GM21723 (cell line): ENCODE data around the gene PSMG4.

Experiments
- ATAC-seq: cut with Tn5 transposase; IDR thresholded peaks from one replicate; pipeline ENCODE4 v1.9.1; 2021; ENCODE audit warnings: mild to moderate bottlenecking, moderate library complexity; ENCODE audit not compliant: unreplicated experiment

Gene PSMG4

DNA sequence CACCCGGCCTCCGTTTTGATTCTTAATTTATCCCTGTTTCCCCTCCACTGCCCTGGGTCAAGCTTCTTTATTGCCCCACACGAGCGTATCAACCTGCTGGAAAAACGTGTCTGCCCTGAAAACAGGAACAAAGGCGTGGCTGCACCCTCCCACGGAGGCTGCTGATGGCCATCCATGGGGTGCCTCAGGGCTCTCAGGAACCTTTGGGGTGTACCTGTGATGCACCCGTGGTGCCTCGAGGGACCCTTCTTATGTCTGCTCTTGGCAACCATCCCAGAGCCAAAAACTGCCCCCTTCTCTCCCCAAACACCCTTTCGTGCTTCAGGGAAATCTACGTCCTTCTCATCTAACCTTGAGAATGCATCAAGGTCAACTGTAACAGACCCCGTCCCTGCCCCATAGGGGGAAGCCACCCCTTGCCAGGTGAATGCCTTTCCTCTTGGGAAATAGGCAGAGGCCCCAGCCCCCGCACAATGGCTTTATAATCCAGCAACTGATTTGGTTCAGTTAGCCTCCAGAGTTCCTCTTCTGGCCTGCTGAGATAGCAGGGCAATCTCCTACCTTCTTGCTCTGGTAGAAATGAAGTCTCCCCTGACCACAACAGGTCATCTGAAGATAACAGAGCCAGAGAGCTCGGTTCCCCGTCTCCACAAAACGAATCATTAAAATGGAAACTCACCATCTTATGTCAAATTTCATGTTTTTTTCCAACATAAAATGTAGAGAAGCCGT, 29.4 kb downstream of the PSMG4 start:
- no peak for ATAC-seq

DNA sequence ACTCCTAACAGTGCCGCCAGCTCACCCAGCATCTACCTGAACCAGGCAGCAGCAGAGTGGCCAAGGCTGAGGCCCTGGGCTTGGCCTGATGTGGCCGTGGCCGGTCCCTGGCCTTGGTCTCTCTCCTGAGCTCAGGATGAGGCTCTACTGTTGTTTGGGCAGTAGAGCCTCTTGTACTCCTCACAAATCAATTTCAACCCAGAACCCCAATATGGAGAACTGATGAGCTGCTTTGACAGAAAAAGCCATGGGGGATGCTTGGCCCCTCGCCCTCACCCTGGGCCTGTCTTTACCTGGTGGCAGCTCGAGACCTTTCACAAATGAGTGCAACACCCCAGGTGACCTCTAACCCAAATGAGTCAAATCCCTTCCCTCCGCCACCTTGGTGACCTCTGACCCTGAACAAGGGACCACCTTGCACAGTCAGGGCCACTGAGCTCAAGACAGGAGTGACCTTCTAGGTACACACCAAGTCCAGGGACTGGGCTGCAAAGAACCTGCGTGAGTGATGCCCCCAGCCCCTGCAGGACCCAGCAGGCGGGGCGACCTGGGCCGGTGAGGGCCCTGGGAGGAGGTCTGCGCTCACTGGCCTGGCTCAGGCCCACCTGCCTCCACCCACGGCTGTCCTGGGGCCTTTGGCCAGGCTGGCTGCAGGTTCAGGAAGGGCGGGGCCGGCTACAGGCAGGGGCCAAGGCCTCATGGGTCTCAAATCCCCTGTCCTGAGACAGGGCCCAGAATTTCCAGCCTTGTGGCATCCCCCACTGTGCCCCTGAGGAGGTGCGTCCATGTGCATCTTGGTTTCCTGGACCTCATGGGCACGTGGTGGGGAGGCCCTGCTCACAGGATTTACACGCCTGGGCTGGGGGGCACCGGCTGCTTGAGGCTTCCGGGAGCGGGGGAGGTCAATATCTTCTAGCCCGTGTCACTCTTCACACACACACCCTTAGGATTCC, 30.2 kb downstream of the PSMG4 start:
- ATAC-seq, result no peak

DNA sequence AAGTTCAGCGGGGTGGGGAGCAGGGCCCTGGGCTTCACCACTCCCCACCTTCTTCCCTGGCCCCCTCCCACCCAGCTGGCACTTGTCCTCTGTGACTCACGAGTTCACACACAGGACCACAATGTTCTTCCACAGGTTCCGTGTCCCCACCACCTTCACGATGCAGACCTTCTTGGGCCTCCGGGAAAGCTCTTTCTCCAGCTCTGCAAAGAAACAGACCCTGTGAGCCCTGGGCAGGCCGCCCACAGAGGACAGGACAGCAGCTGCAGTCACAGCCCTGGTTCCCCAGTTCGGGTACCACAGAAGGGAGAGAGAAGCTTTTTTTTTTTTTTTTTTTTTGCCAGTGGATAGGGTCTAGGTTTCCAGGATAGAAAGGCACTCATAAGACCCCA, 30.9 kb downstream of the PSMG4 start:
- no peak for ATAC-seq

DNA sequence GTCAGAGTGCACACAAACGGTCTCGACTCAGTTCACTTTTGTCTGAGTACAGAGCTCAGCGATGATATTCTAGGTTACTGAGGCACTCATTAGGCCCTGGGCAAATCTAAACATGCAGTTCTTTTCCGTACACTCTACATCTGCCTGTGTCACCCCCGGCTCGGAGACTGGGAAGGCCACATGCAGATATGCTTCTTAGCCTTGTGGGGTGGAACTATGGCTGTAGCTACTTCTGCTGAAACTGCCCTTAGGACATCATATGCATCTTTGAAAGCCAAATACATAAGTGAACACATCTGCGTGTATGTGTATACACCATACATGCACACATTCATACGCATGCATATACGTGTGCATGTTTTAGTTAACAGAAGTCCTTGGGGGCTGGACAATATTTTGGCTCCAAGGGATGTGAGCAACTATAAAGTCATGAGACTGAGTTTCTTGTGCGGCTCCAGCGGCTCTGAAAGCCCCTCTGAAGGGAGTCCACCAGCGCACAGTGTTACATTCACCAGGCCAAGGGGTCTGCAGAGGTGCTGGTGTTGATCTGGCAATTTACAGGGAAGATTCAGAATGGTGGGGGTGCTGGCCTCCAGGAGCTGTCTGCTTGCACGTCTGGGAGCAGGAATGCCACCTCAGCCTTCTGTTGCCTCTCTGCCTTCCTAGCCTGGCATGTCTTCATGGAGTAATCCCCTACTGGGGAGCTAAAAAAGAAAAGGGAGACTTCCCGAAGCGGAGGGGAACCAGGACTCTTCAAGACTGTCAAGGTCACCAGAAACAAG, 31.6 kb downstream of the PSMG4 start:
- no peak for ATAC-seq

DNA sequence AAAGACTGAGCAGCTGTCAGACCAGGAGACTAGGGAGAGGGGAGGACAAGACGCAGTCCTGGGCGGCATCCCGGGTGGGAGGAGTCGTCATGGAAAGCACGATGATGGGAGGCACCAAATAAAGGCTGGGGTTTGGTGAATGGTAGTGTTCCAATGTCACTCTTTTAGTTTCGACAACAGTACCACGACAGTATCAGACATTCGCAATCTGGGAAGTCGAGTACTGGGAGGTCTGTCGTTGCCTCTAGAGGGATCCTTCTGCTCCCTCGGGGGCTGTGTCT, 32.1 kb downstream of the PSMG4 start:
- ATAC-seq, result no peak

DNA sequence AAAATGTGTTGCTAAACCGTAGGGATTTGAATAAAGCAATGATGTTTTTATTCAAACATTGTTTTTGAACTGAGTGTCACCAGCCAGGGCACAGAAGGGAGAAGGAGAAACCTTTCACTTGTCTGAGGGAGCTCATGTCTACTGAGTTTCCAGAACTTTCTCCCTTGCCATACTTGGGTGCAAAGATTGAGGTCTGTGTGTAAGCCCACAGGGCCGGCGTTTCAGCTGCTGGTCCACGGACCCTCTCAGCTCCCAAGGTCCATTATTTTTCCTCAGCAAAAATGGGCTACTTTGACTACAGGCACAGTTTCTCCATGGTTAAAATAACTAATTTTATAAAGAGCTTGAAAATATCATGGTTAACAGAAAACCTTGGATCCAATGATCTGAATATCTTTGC, 32.6 kb downstream of the PSMG4 start:
- no peak for ATAC-seq

DNA sequence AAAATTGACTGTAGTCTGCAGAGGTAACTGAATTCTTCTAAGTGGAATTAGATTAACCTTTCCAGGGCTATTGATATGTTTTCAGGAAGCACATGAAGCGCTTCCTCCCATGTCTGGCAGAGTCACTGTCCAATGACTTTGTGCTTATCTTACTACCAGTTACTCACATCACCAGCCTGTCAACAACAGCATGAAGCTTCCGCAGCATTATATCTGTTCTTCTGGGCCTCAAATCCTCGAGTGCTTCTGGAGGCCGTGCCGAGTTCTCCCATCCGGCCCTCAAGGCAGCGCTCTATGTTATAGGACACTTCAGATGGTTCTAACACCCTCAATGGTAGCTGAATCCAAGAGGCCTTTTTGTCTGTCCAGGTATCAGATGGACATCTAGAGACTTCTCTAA, 33.2 kb downstream of the PSMG4 start:
- no peak for ATAC-seq

DNA sequence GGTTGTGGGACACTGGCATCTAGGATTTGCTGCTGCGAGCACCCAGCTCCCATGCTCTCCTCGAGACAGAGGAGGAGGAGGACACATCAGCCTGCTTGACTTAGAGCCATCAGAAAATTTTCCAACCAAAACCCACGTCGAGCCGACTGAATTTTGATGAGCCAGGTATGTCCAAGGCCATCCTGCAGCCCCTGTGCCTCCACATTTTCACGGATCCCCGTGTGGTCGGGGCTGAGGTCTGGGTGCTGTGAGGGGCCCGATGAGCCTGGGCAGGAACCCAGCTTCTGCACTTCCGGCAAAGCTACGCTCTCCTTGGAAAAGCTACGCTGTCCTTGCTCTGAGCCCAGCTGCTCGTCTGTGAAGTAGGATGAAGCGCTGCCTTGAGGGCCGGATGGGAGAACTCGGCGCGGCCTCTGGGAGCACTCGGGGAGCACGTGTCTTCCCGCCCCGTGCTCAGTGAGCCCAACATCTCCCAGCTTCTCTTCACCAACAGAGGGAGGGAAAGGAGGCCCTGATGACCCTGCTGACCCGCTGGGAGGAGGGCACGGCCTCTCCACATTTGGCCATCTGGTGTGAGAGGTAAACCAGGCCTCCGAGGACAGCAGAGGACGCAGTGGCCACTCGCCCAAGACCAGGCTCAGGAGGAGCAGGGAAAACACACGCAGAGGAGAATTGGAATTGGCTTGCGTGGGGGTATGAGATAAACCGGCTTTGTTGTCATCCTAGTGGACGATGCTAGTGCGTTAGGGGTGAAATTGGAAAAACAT, 33.9 kb downstream of the PSMG4 start:
- ATAC-seq, result no peak

DNA sequence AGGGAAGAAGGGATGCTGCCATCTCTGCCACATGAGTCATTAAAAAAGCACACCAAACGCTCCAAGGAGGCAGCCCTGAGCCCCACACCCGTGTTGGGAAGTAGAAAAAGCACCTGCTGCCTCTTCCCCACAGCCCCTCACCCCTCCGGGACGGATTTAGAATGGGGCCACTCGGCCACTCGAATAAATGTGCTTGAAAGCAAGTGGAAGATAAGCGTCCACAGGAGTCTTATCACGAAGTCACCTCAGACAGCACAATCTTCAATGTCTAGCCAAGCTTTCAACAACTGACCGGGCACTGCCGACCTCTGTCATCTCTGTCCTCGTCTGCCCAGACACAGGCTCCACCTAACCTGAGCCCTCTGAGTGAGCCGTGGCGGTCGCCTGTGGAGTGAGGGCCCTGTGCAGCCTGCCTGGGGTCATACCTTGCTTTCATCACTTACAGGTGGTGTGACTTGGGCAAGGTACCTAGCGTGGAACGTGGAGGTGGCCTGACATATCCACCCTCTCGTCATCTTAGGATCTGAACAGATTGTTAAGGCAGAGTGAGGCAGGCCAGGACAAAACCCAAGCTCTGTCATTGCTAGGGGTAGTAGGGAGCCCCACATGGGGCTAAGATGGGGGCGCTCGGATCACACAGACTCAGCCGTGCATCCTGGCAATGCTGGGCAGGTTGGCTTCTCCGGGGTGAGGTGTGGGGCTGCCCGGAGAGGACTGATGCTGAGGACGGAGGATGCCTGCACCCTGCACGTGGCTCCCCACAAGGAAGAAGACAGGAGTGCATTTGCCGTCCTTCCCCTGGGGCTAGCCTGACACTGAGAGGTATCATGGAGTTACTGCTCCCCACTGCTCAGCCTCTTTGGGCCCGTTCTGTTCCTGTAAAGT, 34.8 kb downstream of the PSMG4 start:
- ATAC-seq, result no peak

DNA sequence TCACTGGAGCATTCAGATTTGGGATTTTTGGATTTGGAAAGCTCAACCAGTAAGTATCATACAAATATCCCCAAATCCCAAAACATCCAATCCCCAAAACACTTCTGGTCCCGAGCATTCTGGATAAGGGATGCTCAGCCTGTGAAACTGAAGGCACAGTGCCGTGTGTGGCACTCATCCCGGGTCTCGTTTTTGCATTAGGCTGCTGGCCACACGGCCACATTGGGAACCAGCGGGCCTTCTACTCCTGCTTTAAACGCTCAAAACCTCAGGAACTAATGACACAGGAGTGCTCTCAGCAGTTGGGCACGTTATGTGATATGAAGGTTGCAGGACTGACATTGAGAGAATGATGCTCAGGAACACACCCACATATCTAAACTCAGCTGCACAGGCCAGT, 35.6 kb downstream of the PSMG4 start:
- ATAC-seq, result no peak

DNA sequence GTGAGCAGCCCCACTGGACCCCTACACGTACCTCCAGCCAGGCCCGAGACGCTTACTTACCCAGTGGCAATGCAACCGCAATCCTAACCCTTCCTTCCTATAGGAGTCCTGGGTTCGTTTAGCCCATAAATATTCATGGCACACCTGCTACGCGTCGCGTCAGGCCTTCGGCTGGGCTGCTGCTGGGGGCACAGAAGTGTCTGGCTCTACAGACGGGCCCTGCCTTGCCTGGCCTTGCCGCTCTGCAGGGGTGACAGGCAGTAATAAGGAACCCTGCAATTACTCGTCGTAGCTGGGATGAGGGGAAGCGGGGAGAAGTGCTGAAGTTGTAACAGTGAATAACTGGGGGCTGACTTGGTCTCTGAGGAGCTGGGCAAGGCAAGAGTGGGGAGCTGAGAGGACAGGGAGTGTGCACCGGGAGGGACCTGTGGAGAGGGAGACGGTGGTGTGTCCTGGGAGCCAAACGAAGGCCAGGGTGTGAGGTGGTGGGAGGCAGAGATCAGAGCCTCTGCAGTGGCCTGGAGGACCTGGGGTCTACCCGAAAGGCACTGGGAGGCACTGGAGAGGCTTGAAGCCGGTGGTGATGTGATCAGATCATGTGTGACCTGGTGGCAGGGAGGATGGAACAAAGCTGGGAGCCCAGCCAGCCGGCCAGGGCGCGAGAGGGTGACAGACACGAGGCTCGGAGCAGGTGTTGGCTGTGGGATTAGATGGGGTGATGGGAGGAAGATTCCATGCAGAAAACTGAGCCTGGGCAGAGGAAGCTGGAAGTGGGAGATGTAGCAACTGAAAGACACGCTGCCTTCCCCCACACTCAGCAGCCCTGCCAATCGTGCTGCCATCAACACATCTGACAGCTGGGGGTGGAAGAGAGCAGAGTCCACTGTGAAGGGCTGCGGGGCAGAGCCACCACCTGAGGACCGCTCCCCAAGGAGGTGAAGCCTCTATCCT, 36.4 kb downstream of the PSMG4 start:
- no peak for ATAC-seq

DNA sequence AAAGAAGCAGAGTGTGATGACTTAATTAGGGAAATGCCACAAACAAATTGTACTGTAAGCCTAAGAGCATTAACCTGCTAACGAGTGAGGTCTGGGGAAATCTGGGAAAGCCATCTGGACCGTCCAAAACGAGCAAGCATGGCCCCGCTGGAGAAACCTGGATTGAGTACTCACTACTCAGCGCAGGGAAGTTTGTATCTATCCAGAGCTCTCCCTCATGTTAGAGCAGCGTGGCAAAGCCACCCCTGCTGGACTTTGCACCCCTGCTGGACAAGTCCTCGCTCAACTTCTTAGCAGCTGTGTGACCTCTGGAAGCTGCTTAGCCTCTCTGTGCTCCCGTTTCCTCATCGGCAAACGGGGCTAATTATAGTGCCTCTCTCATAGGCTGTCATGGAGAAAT, 37.3 kb downstream of the PSMG4 start:
- ATAC-seq, result no peak

DNA sequence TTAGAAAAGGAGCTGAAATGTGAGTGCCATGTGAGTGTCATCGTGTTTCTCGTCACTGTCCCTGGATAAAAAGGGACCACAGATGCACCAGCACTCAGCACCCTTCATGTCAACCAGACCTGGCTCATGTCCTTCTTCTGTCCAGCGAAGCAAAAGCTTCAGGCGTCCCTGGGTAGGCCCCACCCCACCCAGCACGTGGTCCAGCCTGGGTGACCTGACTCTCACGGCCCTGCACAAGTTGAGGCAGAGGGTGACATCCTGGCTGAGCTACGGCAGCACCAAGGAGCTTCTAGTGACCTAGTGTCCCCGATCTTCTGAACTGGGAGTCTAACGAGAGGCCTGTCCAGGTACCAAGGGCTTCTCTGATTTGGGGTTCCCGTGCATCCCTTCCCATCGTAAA, 37.8 kb downstream of the PSMG4 start:
- ATAC-seq, result no peak

DNA sequence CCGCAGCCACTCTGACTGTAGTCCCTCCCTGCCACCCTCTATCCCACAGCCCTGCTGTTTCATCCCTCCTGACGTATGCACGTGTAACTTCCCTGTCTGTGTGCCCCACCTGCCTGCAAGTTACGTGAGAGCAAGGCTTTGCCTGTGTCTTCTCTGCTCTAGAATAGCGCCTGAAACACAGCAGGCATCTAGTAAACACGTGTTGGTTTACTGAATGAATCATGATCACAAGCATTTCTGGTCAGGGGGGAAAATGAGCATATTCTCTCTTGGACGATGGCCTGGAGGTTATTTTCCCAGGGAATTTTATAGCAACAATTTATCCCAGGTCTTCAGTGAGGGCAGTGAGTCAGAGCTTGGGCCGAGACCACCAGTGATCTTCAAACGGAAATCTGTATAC, 38.3 kb downstream of the PSMG4 start:
- ATAC-seq, result no peak

DNA sequence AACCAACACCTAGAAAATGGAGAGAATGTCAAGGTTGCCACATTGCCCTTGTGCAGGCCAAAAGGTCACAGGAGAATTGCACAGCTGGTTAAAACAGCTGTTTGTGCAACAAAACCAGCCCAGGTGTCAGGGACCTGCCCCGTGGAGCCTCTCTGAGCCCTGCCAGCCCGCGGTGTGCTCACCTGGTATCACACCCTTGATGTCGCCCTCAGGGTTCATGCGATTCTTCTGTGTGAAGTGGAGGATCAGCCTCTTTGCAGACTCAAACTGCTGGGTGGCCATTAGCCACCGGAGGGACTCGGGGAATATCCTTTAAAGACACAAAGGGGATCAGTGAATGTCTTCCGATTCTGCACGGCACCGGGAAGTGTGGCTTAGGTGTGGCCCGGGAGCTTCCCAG, 39.2 kb downstream of the PSMG4 start:
- no peak for ATAC-seq

DNA sequence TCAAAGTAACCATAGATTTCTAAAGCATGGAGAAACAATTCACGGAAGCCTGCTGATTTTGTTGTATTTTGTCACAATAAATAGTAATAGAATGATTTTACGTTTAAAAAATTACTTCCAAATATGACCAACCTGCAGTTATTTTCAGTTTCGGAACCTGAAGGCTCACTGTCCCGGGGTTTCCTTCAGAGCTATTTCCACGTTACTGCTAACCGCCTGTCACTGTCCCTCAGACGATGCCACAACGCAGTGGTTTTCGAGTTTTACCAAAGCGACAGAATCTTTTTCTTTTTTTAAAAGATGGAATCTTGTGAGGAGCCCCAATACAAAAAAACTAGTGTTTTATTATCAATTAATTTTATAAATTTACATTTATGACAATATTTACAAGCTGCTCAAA, 40.5 kb downstream of the PSMG4 start:
- no peak for ATAC-seq

DNA sequence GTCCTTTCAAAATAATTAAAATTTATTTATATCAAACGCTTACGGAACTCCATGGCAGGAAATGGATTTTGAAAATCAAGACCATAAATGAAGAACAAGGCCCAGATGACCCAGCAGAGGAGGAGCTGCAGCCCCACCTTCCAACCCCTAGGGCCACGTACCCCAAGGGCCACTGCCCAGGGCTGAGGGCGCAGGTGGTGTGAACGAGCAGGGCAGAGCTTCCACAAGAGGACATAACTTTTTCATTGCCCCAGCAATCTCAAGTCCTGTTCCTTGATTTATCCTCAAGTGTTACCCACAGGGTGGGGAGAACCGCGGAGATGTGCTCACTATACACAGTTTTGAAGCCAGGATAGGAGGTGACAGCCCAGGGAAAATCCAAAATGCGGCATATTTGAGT, 42.8 kb downstream of the PSMG4 start:
- ATAC-seq, result no peak

DNA sequence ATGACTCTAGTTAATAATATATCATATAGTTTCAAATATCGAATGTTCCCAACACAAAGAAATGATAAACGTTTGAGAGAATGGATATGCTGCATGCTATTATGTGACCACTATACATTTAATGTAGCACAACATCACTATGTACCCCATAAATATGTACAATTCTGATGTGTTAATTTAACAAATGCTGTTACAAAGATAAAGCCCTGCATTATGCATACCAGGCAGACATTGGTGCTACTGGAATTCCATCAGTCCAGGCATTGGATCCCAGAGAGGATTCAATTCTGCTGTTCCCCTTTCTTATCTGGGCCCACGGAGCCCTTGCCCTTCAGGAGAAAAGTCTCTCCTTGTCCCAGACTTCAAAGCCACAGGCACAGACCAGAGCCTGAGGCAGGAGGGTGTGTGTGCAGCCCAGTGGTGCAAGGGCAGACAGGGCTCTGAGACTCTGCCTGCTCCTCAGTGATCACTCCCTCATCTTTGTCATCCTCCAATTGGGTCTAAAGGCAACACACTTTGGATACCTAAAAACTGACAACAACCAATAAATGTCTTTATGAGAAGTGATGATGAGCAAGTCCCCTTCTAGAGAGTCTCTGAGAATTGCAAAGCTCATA, 45.2 kb downstream of the PSMG4 start:
- ATAC-seq, result no peak
